Astrocyte (in vitro differentiated cells and primary cell): Measurements from ENCODE around the gene EPX.

Experiments used
- EZH2 ChIP-seq: IDR thresholded peaks from 2 replicates; pipeline ENCODE4 v1.6.1; 2012; ENCODE audit warnings: mild to moderate bottlenecking, low read length, inconsistent platforms; ENCODE audit not compliant: insufficient read depth
- TF ChIP-seq, protein P1 (sequence below): IDR thresholded peaks from 2 replicates; pipeline ENCODE4 v1.5.1; 2011; ENCODE audit warnings: low read depth, mild to moderate bottlenecking, inconsistent platforms, low read length, moderate library complexity; ENCODE audit not compliant: insufficient read depth

DNA sequence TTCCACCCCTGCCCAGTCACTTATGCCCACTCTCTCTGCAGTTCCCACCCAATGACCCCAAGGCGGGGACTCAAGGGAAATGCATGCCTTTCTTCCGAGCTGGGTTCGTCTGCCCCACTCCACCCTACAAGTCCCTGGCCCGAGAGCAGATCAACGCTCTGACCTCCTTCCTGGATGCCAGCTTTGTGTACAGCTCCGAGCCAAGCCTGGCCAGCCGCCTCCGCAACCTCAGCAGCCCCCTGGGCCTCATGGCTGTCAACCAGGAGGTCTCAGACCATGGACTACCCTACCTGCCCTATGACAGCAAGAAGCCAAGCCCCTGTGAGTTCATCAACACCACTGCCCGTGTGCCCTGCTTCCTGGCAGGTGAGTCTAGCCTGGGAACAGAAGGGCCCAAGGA is 59.6 kb downstream of the EPX start:
- TF ChIP-seq, protein P1, sequence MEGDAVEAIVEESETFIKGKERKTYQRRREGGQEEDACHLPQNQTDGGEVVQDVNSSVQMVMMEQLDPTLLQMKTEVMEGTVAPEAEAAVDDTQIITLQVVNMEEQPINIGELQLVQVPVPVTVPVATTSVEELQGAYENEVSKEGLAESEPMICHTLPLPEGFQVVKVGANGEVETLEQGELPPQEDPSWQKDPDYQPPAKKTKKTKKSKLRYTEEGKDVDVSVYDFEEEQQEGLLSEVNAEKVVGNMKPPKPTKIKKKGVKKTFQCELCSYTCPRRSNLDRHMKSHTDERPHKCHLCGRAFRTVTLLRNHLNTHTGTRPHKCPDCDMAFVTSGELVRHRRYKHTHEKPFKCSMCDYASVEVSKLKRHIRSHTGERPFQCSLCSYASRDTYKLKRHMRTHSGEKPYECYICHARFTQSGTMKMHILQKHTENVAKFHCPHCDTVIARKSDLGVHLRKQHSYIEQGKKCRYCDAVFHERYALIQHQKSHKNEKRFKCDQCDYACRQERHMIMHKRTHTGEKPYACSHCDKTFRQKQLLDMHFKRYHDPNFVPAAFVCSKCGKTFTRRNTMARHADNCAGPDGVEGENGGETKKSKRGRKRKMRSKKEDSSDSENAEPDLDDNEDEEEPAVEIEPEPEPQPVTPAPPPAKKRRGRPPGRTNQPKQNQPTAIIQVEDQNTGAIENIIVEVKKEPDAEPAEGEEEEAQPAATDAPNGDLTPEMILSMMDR: no peak
- no peak for TF ChIP-seq EZH2
